SU-DHL-6 (cell line): ENCODE measurements around the gene RNASE12.

Experiments
- H2AFZ ChIP-seq: fragments of 200-600 bp; sonication (generic); 2 replicates; pipeline ENCODE4 v1.6.1; 2014; ENCODE audit warnings: low read depth, mild to moderate bottlenecking, moderate library complexity, mixed read lengths, antibody characterized with exemption, low read length; ENCODE audit not compliant: severe bottlenecking
- H3F3A ChIP-seq: fragments of 200-600 bp; shearing (Covaris generic); 2 replicates; pipeline ENCODE4 v1.6.0; 2016; ENCODE audit warnings: antibody characterized with exemption, mild to moderate bottlenecking; ENCODE audit not compliant: insufficient read depth
- H3K27ac ChIP-seq: fragments of 200-600 bp; sonication (generic); 2 replicates; pipeline ENCODE4 v1.5.1; 2016; ENCODE audit warnings: low read depth, mild to moderate bottlenecking, low read length, moderate library complexity, mixed read lengths
- H3K27me3 ChIP-seq: fragments of 200-600 bp; sonication (generic), shearing (Covaris generic); 2 replicates; pipeline ENCODE4 v1.6.0; 2014; ENCODE audit warnings: mild to moderate bottlenecking, low read length
- H3K36me3 ChIP-seq: fragments of 200-600 bp; sonication (generic); 2 replicates; pipeline ENCODE4 v1.6.1; 2014; ENCODE audit warnings: mild to moderate bottlenecking, low read length, mixed read lengths
- H3K4me2 ChIP-seq: fragments of 300-600, 200-600 bp; shearing (Covaris generic), sonication (generic); 2 replicates; pipeline ENCODE4 v1.6.0; 2014; ENCODE audit warnings: low read length, low read depth, mild to moderate bottlenecking; ENCODE audit not compliant: poor library complexity, severe bottlenecking
- H3K4me3 ChIP-seq: fragments of 200-600 bp; sonication (generic); 2 replicates; pipeline ENCODE4 v1.5.1; 2014; ENCODE audit warnings: antibody characterized with exemption, low read length, mild to moderate bottlenecking, mixed read lengths; ENCODE audit not compliant: insufficient read depth, poor library complexity, severe bottlenecking
- H3K79me2 ChIP-seq: fragments of 200-600 bp; sonication (generic); 2 replicates; pipeline ENCODE4 v1.6.1; 2014; ENCODE audit warnings: mild to moderate bottlenecking, low read length, moderate library complexity; ENCODE audit not compliant: insufficient read depth
- H3K9ac ChIP-seq: fragments of 200-600 bp; sonication (generic); 2 replicates; pipeline ENCODE4 v1.7.0; 2014; ENCODE audit warnings: mild to moderate bottlenecking, low read length
- H3K9me2 ChIP-seq: fragments of 200-600 bp; sonication (generic); replicated peaks from 2 replicates; pipeline ENCODE4 v1.6.1; 2014; ENCODE audit warnings: low read length; ENCODE audit not compliant: insufficient read depth
- H3K9me3 ChIP-seq: fragments of 200-600 bp; sonication (generic); 2 replicates; pipeline ENCODE4 v1.6.1; 2014; ENCODE audit warnings: low read length, mixed read lengths; ENCODE audit not compliant: insufficient read depth
- H4K20me1 ChIP-seq: fragments of 200-600 bp; sonication (generic); 2 replicates; pipeline ENCODE4 v1.6.1; 2014; ENCODE audit warnings: low read depth, mild to moderate bottlenecking, antibody characterized with exemption, low read length, moderate library complexity, mixed read lengths
- EZH2phosphoT487 ChIP-seq: fragments of 200-600 bp; sonication (generic), shearing (Covaris generic); conservative IDR thresholded peaks from 2 replicates; pipeline ENCODE4 v1.6.1; 2018; ENCODE audit warnings: mild to moderate bottlenecking, antibody characterized with exemption, low read length, moderate library complexity, mixed read lengths
- TF ChIP-seq, protein P1 (sequence below): fragments of 200-600 bp; sonication (generic); IDR thresholded peaks from one replicate; pipeline ENCODE4 v1.5.1; 2017; ENCODE audit warnings: antibody characterized with exemption, mild to moderate bottlenecking, low read length, moderate library complexity; ENCODE audit not compliant: insufficient read depth, poor library complexity, severe bottlenecking

Gene RNASE12

GRCh38 chr14:20609215-20610001 is 18.2 kb upstream of the RNASE12 start:
- no peaks in the 10 kb centered on the region for H3K79me2 ChIP-seq
- H3K9ac ChIP-seq: peak overlapping the region; percentile 56
- no peaks in the 10 kb centered on the region for H3K27me3 ChIP-seq
- peak overlapping the region; percentile 92 for H2AFZ ChIP-seq
- no peaks in the 10 kb centered on the region for H3K9me3 ChIP-seq
- no peak overlapping the region for H3K27ac ChIP-seq
- no peaks in the 10 kb centered on the region for H4K20me1 ChIP-seq
- no peak for TF ChIP-seq EZH2phosphoT487
- TF ChIP-seq, protein P1, sequence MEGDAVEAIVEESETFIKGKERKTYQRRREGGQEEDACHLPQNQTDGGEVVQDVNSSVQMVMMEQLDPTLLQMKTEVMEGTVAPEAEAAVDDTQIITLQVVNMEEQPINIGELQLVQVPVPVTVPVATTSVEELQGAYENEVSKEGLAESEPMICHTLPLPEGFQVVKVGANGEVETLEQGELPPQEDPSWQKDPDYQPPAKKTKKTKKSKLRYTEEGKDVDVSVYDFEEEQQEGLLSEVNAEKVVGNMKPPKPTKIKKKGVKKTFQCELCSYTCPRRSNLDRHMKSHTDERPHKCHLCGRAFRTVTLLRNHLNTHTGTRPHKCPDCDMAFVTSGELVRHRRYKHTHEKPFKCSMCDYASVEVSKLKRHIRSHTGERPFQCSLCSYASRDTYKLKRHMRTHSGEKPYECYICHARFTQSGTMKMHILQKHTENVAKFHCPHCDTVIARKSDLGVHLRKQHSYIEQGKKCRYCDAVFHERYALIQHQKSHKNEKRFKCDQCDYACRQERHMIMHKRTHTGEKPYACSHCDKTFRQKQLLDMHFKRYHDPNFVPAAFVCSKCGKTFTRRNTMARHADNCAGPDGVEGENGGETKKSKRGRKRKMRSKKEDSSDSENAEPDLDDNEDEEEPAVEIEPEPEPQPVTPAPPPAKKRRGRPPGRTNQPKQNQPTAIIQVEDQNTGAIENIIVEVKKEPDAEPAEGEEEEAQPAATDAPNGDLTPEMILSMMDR: peak; percentile 90
- peak overlapping the region; percentile 76 for H3K4me3 ChIP-seq
- no peaks in the 10 kb centered on the region for H3K36me3 ChIP-seq
- H3K9me2 ChIP-seq: no peaks in the 10 kb centered on the region
- peaks cover 23% of the 10 kb centered on the region; the same call in 1 of the 2 replicates for H3F3A ChIP-seq
- H3K4me2 ChIP-seq: peak overlapping the region; percentile 69

DNA sequence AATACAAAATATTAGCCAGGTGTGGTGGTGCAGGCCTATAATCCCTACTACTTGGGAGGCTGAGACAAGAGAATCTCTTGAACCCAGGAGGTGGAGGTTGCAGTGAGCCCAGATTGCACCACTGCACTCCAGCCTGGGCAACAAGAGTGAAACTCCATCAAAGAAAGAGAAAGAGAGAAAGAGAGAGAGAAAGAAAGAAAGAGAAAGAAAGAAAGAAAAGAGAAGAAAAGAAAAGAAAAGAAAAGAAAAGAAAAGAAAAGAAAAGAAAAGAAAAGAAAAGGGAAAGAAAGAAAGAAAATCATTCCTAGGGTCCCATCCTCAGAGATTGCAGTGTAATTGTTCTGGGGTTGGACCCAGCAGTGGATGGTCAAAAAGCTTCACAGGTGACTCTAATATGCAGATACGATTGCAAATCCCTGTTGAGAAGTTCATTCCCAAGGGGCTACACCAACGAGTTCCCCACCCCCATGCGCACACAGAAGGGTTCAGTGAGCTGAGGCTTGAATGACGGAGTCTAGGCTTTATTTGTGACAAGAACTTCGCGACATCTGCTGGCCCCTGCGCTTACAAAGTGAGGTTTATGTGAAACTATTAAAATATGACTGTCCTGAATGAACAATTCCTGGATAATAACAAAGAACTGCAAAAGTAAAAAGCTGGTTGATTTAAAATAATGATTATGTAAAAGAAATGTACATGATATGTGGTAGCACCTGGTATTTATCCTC is 17.4 kb upstream of the RNASE12 start:
- no peak for TF ChIP-seq EZH2phosphoT487
- TF ChIP-seq, protein P1: no peak
- Histone ChIP-seq H3K79me2 (no peaks in the 10 kb centered on the region), H3K27ac (no peak overlapping the region), H3K9me2 (no peaks in the 10 kb centered on the region), H3K9ac (no peak overlapping the region), H3K36me3 (no peaks in the 10 kb centered on the region), H2AFZ (no peak overlapping the region), H3F3A (peaks cover 15% of the 10 kb centered on the region; the same call in 1 of the 2 replicates), H3K4me2 (peak overlapping the region; percentile 69), H3K4me3 (no peak overlapping the region), H3K9me3 (no peaks in the 10 kb centered on the region), H3K27me3 (no peaks in the 10 kb centered on the region), H4K20me1 (no peaks in the 10 kb centered on the region)

GRCh38 chr14:20607617-20608016 is 16.4 kb upstream of the RNASE12 start:
- Histone ChIP-seq H4K20me1 (no peaks in the 10 kb centered on the region), H3K79me2 (no peaks in the 10 kb centered on the region), H3K9me3 (no peaks in the 10 kb centered on the region), H3K27ac (no peak overlapping the region), H3K9me2 (no peaks in the 10 kb centered on the region), H3K36me3 (no peaks in the 10 kb centered on the region), H3K27me3 (no peaks in the 10 kb centered on the region), H3K4me2 (no peak overlapping the region), H3K4me3 (no peak overlapping the region), H2AFZ (no peak overlapping the region), H3K9ac (no peak overlapping the region), H3F3A (peaks cover 8% of the 10 kb centered on the region; the same call in 1 of the 2 replicates)
- no peak for TF ChIP-seq EZH2phosphoT487
- TF ChIP-seq, protein P1: no peak
